Raji (cell line): ENCODE results near the gene KMO.

Experiments
- POLR2A ChIP-seq: IDR thresholded peaks from 2 replicates; pipeline ENCODE4 v1.6.1; 2011; ENCODE audit warnings: low read depth, low read length, control low read depth; ENCODE audit not compliant: insufficient read depth

KMO gene

DNA sequence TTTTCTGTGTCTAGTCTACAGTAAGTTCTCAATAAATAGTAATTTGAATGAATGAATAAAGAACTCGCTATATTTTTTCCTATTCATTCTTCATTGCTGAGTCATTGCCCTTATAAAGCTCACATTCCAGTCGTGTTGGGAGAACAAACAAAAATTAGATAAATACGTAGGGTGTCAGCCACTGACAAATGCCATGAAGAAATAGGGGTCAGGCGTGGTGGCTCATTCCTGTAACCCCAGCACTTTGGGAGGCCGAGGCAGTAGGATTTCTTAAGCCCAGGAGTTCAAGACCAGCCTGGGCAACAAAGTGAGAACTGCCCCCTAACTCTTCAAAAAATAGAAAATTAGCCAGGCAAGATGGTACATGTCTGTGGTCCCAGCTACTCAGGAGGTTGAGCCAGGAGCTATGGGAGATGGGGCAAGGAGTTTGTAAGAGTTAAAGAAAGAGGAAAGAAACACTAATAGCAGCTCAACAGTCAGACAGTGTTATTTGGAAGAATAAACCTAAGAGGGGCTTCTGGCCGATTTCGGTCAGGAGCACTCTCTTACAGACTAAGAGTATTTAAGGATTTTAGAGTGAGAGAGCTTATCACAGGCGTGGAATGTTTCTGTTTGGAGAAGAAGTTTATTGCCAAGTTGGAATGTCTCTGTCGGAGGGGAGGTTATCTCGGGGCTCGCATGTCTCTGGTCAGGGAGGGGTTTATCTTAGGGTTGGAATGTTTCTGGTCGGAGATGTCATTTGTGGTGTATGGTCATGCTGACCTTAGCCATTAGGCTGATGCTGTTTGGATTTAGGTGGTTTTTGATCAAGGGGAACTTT lies 109.8 kb downstream of the KMO start:
- no peak for TF ChIP-seq POLR2A

DNA sequence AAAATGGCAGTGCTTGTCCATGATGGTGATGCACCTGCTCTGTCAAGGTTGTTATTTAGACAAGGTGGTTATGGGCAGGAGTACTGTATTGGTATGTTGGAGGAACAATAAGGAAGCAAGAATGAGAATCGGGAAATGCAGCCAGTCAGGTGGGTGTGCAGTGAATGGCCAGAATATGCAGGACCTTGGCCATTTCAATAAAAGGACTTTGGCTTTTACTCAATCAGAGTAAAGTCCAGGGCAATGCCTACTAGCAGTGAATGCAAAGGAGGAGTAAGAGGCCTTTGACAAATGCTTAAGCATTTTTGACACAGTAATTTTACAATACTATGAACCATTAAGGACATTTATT lies 110.4 kb downstream of the KMO start:
- TF ChIP-seq POLR2A: no peak

DNA sequence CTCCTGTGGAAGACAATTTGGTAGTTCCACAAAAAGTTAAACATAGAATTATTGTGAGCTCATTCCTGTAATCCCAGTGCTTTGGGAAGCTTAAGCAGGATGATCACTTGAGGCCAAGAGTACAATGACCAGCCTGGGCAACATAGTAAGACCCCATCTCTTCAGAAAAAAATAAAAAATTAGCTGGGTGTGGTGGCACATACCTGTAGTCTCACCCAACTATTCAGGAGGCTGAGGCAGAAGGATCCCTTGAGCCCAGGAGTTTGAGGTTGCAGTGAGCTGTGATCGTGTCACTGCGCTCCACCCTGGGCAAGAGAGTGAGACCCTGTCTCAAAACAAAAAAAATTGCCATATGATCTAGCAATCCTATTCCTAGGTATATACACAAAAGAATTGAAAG lies 112.1 kb downstream of the KMO start:
- no peak for TF ChIP-seq POLR2A

DNA sequence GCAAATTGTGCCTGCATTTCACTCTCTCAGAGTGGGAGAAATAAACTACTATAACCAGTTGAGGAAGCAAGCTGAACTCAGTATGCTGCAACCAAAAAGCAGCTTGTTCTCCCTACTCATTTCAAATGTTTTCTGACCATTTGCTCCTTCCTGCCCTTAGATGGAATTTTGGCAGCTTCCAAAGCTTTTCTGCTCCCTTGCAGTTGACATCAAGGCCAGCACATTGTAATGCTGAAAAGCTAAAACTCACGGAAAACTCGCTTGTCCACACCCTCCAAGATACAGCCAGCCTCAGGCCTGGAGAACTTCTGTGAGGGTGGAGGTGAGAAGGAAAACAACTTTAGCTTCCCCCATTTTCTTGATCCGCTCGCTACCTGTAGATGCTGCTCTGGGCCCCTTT lies 113.0 kb downstream of the KMO start:
- TF ChIP-seq POLR2A: no peak
